Endothelial cell of umbilical vein (primary cell): ENCODE data around the gene TXNDC17. TPM values are rescaled to one million over a fixed set of nuclear protein-coding genes. Genes with fewer than 3 reads are reported as not detected.

Experiments used
- BruUV-seq: library from RNA; stranded (reverse); fragments of 400-500 nt; replicated peaks from 2 replicates; lab custom pipeline; 2021; lab: Mats Ljungman, UMichigan
- CTCF ChIA-PET: fragments of 300-600, 350-600 bp; sonication (Branson Sonifier 250); formaldehyde crosslinking; loops from one replicate; lab custom pipeline; 2021; ENCODE audit warnings: antibody characterized with exemption, inconsistent platforms; lab: Charles Lee
- POLR2A ChIA-PET: fragments of 300-600, 350-600 bp; sonication (Branson Sonifier 250); formaldehyde crosslinking; loops from one replicate; lab custom pipeline; 2021; ENCODE audit warnings: antibody characterized with exemption, inconsistent platforms; lab: Charles Lee
- DNase-seq: peaks from one replicate; pipeline ENCODE4 v3.0.0-alpha.2; 2011; ENCODE audit warnings: low read depth, low spot score
- FAIRE-seq: peaks from 2 replicates; lab custom pipeline; 2011; peaks lifted over from hg19 to GRCh38; lab: Jason Lieb, UNC
- H2AFZ ChIP-seq: 2 replicates; pipeline ENCODE4 v1.6.0; 2012; ENCODE audit warnings: low read depth, low read length, control low read depth, inconsistent platforms
- H3K27ac ChIP-seq: 2 replicates; pipeline ENCODE4 v1.5.1; 2011; ENCODE audit warnings: low read depth, mild to moderate bottlenecking, control low read depth, low read length, moderate library complexity; ENCODE audit not compliant: insufficient read depth
- H3K27me3 ChIP-seq, 2 experiments: 2 replicates each; pipeline versions ENCODE4 v1.6.0 to v1.6.1; 2011; ENCODE audit warnings: low read length in 2 of 2, mixed read lengths in 1 of 2; ENCODE audit not compliant: control insufficient read depth in 2 of 2, insufficient read depth in 2 of 2
- H3K36me3 ChIP-seq, 2 experiments: 2 replicates in 1 of 2; 3 replicates in 1 of 2; pipeline ENCODE4 v1.5.1; 2011; ENCODE audit warnings: low read length in 2 of 2, mild to moderate bottlenecking in 1 of 2, moderate library complexity in 1 of 2; ENCODE audit not compliant: control insufficient read depth in 2 of 2, insufficient read depth in 2 of 2; ENCODE audit errors: extremely low read depth in 1 of 2
- H3K4me1 ChIP-seq: 3 replicates; pipeline ENCODE4 v1.5.1; 2011; ENCODE audit warnings: mild to moderate bottlenecking, low read length; ENCODE audit not compliant: control insufficient read depth, insufficient read depth; ENCODE audit errors: extremely low read depth
- H3K4me2 ChIP-seq: 2 replicates; pipeline ENCODE4 v1.6.1; 2011; ENCODE audit warnings: low read length, control low read depth, mixed read lengths; ENCODE audit not compliant: insufficient read depth
- H3K4me3 ChIP-seq, 3 experiments: fragments of 200-600 bp in 1 of 3; sonication (generic), shearing (Covaris generic) in 1 of 3; replicated peaks in 1 of 3; 2 replicates each; pipeline ENCODE4 v1.5.1; 2011 to 2016; ENCODE audit warnings: control low read depth in 3 of 3, low read length in 3 of 3, mild to moderate bottlenecking in 2 of 3, inconsistent platforms in 1 of 3, low read depth in 1 of 3, moderate library complexity in 1 of 3; ENCODE audit not compliant: insufficient read depth in 1 of 3
- H3K79me2 ChIP-seq: 2 replicates; pipeline ENCODE4 v1.6.0; 2012; ENCODE audit warnings: low read length, inconsistent platforms; ENCODE audit not compliant: control insufficient read depth, insufficient read depth
- H3K9ac ChIP-seq: replicated peaks from 2 replicates; pipeline ENCODE3; 2011; ENCODE audit warnings: low read length, control low read depth; ENCODE audit not compliant: insufficient read depth; ENCODE audit errors: extremely low read depth
- H3K9me1 ChIP-seq: replicated peaks from 3 replicates; pipeline ENCODE4 v1.6.0; 2011; ENCODE audit warnings: mild to moderate bottlenecking, low read length; ENCODE audit not compliant: control insufficient read depth, insufficient read depth; ENCODE audit errors: extremely low read depth
- H3K9me3 ChIP-seq: replicated peaks from 2 replicates; pipeline ENCODE4 v1.5.1; 2012; ENCODE audit warnings: low read length, inconsistent platforms; ENCODE audit not compliant: control insufficient read depth, insufficient read depth
- H4K20me1 ChIP-seq: replicated peaks from 2 replicates; pipeline ENCODE3; 2011; ENCODE audit warnings: mild to moderate bottlenecking, low read length; ENCODE audit not compliant: control insufficient read depth, insufficient read depth; ENCODE audit errors: extremely low read depth
- EZH2 ChIP-seq: IDR thresholded peaks from 2 replicates; pipeline ENCODE4 v1.6.1; 2012; ENCODE audit warnings: borderline replicate concordance, low read depth, mild to moderate bottlenecking, moderate library complexity, low read length, inconsistent platforms; ENCODE audit not compliant: severe bottlenecking
- FOS ChIP-seq: IDR thresholded peaks from 2 replicates; pipeline ENCODE4 v1.6.1; 2011; ENCODE audit warnings: mild to moderate bottlenecking, low read length, moderate library complexity, borderline replicate concordance; ENCODE audit not compliant: insufficient read depth
- GATA2 ChIP-seq: IDR thresholded peaks from 2 replicates; pipeline ENCODE4 v1.7.0; 2011; ENCODE audit warnings: low read depth, mild to moderate bottlenecking, moderate library complexity, mixed read lengths, low read length; ENCODE audit not compliant: insufficient read length, insufficient read depth
- JUN ChIP-seq: IDR thresholded peaks from 2 replicates; pipeline ENCODE4 v1.6.1; 2011; ENCODE audit warnings: borderline replicate concordance, low read depth; ENCODE audit not compliant: insufficient read length, insufficient read depth
- MYC ChIP-seq: IDR thresholded peaks from one replicate; pipeline ENCODE4 v1.6.1; 2011; ENCODE audit warnings: mild to moderate bottlenecking, low read depth, low read length
- POLR2A ChIP-seq: IDR thresholded peaks from 2 replicates; pipeline ENCODE4 v1.6.1; 2012; ENCODE audit warnings: low read depth, mild to moderate bottlenecking, control low read depth, low read length
- POLR2AphosphoS5 ChIP-seq: IDR thresholded peaks from 2 replicates; pipeline ENCODE4 v1.6.1; 2012; ENCODE audit warnings: low read depth, mild to moderate bottlenecking, control low read depth, low read length, moderate library complexity; ENCODE audit not compliant: insufficient read depth
- dilution Hi-C: fragments of 300-500 bp; cut with MboI; formaldehyde crosslinking; loops from one replicate; pipeline ENCODE4 v1.15.0; 2019; ENCODE audit warnings: low sequenced_read_pairs; ENCODE audit not compliant: extremely low pct_ligation_motif_present
- intact Hi-C: fragments of 100-400 bp; cut with micrococcal nuclease; formaldehyde crosslinking; loops from one replicate; pipeline ENCODE4 v1.10.0; 2022
- polyA plus RNA-seq, 4 experiments: library from polyadenylated mRNA; depleted of rRNA in 3 of 4; stranded (reverse) in 3 of 4; unstranded in 1 of 4; fragments of >200 nt; gene quantifications; 2 replicates each; pipeline versions ENCODE4 v1.2.1 to v1.2.3, GENCODE V29; 2011 to 2012; ENCODE audit warnings: missing spikeins in 1 of 4
- total RNA-seq: library from RNA; stranded (reverse); gene quantifications from 2 replicates; pipeline ENCODE4 v1.2.3, GENCODE V29; 2021
- TF ChIP-seq, protein P1 (sequence below), 2 donors: IDR thresholded peaks; 1 replicate in 1 of 2; 2 replicates in 1 of 2; pipeline ENCODE4 v1.5.1; 2011; ENCODE audit warnings: low read length in 2 of 2, mild to moderate bottlenecking in 2 of 2, moderate library complexity in 2 of 2, control low read depth in 1 of 2, inconsistent platforms in 1 of 2, low read depth in 1 of 2; ENCODE audit not compliant: insufficient read depth in 1 of 2; ENCODE audit errors: extremely low read depth in 1 of 2
- TF ChIP-seq, protein P2 (sequence below): IDR thresholded peaks from 2 replicates; pipeline ENCODE4 v1.6.1; 2011; ENCODE audit not compliant: insufficient read depth, insufficient read length

The TXNDC17 gene
- total and polyA plus RNA-seq, 2 donors (not counting 3 experiments of a cell fraction or from before 2014, with no cell fraction given), result 101 to 297 TPM

DNA sequence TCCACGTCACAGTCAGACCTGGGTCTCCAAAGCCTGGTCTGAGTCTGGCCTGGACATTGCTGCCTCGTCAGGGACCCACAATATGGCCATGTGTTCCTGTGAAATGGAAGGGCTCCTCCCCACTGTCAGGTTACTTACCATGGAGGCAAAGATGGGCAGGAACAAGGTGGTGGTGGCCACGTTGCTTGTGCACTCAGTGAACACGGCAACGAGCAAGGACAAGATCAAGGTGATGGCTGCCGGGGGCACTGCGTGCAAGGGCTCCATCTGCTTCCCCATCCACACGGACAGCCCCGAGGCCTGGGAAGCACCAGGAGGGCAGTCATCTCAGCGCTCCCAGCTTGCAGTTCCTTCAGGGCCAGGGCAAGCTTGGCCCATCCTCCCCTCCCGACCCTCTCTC, 49.8 kb downstream of the TXNDC17 start:
- Histone ChIP-seq H3K79me2 (no peaks in the 10 kb centered on the region), H3K9me3 (no peaks in the 10 kb centered on the region), H3K9me1 (no peaks in the 10 kb centered on the region), H3K27me3 (peaks cover 0 to 7% of the 10 kb centered on the region in 2 experiments), H3K36me3 (no peaks in the 10 kb centered on the region), H3K4me2 (no peak overlapping the region), H3K27ac (no peak overlapping the region), H2AFZ (no peak overlapping the region), H4K20me1 (no peaks in the 10 kb centered on the region), H3K4me3 (no peak overlapping the region), H3K4me1 (no peaks in the 10 kb centered on the region), H3K9ac (no peak overlapping the region)
- TF ChIP-seq EZH2, result no peak
- no peak for TF ChIP-seq FOS
- no peak for TF ChIP-seq POLR2AphosphoS5
- TF ChIP-seq JUN, result no peak
- TF ChIP-seq, protein P1, sequence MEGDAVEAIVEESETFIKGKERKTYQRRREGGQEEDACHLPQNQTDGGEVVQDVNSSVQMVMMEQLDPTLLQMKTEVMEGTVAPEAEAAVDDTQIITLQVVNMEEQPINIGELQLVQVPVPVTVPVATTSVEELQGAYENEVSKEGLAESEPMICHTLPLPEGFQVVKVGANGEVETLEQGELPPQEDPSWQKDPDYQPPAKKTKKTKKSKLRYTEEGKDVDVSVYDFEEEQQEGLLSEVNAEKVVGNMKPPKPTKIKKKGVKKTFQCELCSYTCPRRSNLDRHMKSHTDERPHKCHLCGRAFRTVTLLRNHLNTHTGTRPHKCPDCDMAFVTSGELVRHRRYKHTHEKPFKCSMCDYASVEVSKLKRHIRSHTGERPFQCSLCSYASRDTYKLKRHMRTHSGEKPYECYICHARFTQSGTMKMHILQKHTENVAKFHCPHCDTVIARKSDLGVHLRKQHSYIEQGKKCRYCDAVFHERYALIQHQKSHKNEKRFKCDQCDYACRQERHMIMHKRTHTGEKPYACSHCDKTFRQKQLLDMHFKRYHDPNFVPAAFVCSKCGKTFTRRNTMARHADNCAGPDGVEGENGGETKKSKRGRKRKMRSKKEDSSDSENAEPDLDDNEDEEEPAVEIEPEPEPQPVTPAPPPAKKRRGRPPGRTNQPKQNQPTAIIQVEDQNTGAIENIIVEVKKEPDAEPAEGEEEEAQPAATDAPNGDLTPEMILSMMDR (IDR thresholded peaks at IDR 0.05; ENCODE audit: extremely low read depth in 1 of 2, insufficient read depth in 1 of 2, low read depth in 1 of 2, low read length in 2 of 2), result no peak
- TF ChIP-seq GATA2, result no peak
- TF ChIP-seq, protein P2, sequence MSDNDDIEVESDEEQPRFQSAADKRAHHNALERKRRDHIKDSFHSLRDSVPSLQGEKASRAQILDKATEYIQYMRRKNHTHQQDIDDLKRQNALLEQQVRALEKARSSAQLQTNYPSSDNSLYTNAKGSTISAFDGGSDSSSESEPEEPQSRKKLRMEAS, result no peak
- TF ChIP-seq MYC, result no peak
- TF ChIP-seq POLR2A, result no peak
- no peak for DNase-seq
- dilution Hi-C loops, result no loop called here
- ChIA-PET POLR2A (no interaction called here), CTCF (no interaction called here)
- intact Hi-C loops, result no loop called here
- BruUV-seq, result no TSS peak
- no peak for FAIRE-seq
